NCI-H1048 (cell line): ENCODE results near the gene NXPE1.

Experiments used
- DNase-seq: peaks from one replicate; lab custom pipeline; 2025; lab: John Stamatoyannopoulos, UW

The NXPE1 gene

GRCh38 chr11:114562166-114562916, 2.7 kb upstream of the NXPE1 start:
- no peak for DNase-seq

DNA sequence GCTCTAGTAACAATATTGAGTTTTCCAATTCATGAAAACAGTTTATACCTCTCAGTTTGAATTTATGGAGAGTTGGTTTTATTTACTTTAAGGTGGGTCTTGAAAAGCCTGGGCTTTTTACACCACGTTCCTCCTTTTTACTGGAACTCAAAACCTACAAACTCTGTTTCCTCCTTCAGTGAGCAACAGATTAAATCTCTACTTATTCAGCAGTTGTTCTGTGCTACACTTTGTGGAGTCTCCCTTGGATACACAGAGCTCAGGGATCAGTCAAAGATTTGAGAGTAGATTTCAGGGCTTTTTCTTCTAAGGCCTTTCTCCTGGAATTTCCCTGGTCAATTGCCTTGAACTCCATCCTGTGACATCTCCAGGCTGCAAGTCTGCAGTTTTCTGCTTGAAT, 3.5 kb downstream of the NXPE1 start:
- no peak for DNase-seq

DNA sequence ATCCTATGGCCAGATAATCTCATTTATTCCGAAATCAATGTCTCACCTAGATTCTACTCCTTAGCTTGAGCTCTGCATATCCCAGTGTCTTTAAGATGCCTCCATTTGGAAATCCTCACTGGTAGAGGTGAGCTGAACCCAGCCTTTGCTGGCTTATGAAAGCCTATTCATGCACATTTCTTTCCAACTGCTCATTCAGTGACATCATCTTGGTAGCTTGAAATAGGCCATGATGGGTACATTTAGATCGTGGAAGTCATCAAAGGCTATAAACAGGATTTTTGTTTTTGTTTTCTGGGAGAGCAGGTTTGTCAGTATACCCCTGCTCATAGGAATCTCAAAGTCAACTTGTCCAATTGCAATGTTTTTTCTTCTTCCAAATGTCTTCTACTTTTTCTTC, 6.0 kb downstream of the NXPE1 start:
- no peak for DNase-seq

- no peak for DNase-seq
Measured at GRCh38 chr11:114551060-114551459, 8.6 kb downstream of the NXPE1 start.

DNA sequence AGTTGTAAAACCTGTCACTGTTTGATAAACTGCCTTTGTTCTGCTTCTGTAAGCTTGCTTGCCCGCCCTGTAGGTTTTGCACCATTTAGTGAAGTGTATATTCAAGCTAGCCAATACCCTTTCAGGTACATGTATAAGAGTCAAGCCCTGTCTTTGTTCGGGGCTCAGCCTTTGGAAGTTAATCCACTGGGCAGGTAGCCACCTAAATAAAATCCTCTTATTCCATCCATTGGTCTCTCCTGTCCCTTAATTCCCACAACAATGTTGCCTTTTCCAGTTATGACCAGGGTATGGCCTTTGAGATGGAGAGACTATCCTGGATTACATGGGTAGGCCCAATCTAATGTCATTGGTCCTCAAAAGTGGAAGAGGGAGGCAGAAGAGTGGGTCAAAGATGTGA, 34.0 kb downstream of the NXPE1 start:
- DNase-seq: no peak

DNA sequence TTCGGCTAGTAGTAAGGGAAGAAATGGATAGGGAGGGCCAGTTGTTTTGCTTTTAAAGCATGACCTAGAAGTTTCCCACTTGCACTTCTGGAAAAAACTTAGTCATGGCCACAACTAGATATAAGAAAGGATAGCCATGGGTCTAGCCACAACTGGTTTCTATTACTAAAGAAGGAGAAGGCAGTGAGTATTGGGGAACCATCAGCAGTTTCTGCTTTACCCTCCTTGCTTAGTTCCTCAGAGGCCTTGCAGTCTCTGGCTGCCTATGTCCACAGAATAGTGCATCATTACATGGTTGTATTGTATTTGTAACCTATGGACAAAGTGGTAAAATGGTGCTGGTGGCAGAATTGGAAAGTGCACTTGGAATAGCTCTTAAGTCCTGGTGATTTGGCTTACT, 35.6 kb downstream of the NXPE1 start:
- DNase-seq: no peak

- no peak for DNase-seq
Measured at GRCh38 chr11:114522818-114523217, 36.9 kb downstream of the NXPE1 start.

GRCh38 chr11:114511538-114511937, 48.1 kb downstream of the NXPE1 start:
- DNase-seq: no peak

DNA sequence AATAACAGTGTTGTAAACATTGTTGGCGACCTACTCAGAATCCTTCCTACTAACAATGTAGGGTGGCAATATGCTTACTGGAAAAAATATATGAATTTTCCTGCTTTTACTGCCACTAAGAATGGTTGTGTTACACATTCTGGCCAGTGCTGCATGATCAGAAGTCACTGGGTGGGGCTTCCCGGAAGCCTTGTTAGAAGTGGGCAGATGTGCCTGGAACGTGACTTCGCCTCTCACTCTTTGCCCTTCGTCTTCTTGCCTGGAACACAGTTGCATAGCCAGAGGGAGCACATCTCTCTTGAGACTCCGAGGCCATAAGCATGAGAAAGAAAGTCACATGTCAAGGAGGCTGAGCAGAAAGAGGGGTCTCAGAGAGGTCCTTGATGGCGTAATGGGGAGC, 48.6 kb downstream of the NXPE1 start:
- no peak for DNase-seq

- no peak for DNase-seq
Measured at GRCh38 chr11:114501901-114502300, 57.8 kb downstream of the NXPE1 start.

DNA sequence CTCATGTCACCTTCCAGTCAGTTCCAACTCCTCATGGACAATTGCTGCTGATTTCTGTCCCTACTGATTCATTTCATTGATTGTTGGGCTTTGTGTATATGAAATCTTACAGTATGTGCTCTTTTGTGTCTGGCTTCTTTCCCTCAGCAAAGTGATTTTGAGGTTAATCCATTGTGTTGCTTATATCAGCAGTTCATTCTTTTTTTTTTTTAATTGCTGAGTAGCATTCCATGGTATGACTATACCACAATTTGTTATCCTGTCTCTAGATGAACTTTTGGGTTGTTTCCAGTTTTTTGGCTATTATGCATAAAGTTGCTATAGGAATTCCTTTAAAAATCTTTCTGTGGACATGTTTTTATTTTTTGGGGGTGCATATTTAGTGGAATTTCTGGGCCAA, 59.9 kb downstream of the NXPE1 start:
- no peak for DNase-seq

DNA sequence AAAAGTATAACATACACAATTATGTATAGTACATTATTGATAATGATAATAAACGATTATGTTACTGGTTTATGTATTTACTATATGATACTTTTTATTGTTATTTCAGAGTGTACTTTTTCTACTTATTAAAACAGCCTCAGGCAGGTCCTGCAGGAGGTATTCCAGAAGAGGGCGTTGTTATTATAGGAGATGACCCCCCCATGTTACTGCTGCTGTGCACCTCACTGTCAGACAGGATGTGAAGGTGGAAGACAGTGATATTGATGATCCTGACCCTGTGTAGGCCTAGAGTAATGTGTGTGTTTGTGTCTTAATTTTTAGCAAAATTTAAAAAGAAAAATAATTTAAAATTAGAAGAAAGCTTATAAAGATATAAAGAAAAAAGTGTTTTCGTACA, 62.8 kb downstream of the NXPE1 start:
- no peak for DNase-seq

GRCh38 chr11:114483929-114484328, 75.8 kb downstream of the NXPE1 start:
- no peak for DNase-seq

- no peak for DNase-seq
Measured at GRCh38 chr11:114482114-114482513, 77.6 kb downstream of the NXPE1 start.

- no peak for DNase-seq
Measured at GRCh38 chr11:114479331-114479730, 80.3 kb downstream of the NXPE1 start.

DNA sequence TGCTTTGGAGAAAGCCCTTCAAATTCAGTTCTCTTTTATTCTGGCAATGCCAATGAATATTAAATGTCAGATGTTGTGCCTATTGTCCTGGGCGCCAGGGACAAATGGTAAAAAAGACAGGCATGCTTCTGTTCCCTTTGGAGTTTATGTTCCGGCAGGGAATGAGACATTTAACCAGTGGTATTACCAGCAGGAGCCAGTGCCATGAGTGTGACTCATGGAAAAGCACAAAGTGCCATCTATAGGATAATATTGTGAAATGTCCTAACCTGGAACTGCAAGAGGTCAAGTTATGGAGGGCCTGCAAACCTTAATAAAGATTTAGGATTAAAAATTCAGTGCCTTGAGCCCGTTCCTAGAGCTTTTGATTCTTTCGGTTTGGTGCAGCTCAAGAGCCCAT, 80.9 kb downstream of the NXPE1 start:
- DNase-seq: no peak

DNA sequence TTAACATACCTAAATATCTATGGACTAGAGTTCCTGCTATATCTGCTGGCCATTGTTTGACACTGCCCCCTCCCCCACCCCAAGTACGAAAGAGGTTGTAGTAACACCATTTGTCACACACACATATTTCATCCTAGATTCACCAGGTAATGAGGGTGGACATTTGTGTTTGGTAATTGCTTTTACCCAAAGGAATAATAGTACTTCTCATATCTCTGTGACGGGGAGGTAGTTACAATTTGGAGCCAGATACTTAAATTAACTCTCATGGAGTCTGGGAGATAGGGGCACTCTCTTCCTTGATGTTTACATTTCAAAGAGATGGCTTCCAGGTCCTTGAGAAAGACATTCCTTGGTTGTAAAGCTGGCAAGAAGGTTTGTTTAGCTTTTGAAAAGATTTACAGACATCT, 81.7 kb downstream of the NXPE1 start:
- DNase-seq: no peak

GRCh38 chr11:114472661-114473060, 87.0 kb downstream of the NXPE1 start:
- DNase-seq: no peak
